ENCODE measurements around the gene CD209. TPM values are rescaled to one million over a fixed set of nuclear protein-coding genes. Genes with fewer than 3 reads are reported as not detected.

CD209 gene
- total and polyA plus RNA-seq, 4 donors, result 0.57 to 3.3 (median 1.8) TPM

DNA sequence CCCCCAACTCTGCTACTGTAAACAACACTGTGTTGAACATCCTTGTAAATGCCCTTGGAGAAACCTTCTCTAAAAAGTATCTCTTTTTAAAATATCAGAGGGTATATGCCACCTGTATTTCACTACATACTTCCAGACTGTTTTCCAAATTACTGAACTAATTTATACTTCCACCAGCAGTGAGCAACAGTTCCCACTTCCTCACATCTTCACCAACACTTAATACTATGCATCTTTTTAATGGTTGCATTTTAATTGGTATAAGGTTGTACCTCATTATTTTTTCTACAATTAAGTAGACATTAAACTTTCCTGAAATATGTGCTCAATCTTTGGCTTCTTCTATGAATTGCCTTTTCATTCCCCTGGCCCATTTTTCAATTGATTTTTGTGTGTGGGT is 37.5 kb upstream of the CD209 start:
- no peak overlapping the region for H3K27ac ChIP-seq (ENCODE audit: low read depth in 1 of 2, low read length in 1 of 2)
- no peaks in the 10 kb centered on the region for H3K36me3 ChIP-seq (ENCODE audit: control insufficient read depth in 4 of 4, insufficient read depth in 4 of 4, low read length in 4 of 4)
- no peak for DNase-seq
- peaks cover 0 to 2% (median 0%) of the 10 kb centered on the region in 4 donors for H3K9me3 ChIP-seq (ENCODE audit: control insufficient read depth in 4 of 4, insufficient read depth in 3 of 4, low read length in 3 of 4)
- ATAC-seq (ENCODE audit: insufficient read depth, low FRiP score), result no peak
- TF ChIP-seq, protein P1, sequence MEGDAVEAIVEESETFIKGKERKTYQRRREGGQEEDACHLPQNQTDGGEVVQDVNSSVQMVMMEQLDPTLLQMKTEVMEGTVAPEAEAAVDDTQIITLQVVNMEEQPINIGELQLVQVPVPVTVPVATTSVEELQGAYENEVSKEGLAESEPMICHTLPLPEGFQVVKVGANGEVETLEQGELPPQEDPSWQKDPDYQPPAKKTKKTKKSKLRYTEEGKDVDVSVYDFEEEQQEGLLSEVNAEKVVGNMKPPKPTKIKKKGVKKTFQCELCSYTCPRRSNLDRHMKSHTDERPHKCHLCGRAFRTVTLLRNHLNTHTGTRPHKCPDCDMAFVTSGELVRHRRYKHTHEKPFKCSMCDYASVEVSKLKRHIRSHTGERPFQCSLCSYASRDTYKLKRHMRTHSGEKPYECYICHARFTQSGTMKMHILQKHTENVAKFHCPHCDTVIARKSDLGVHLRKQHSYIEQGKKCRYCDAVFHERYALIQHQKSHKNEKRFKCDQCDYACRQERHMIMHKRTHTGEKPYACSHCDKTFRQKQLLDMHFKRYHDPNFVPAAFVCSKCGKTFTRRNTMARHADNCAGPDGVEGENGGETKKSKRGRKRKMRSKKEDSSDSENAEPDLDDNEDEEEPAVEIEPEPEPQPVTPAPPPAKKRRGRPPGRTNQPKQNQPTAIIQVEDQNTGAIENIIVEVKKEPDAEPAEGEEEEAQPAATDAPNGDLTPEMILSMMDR (IDR thresholded peaks at IDR 0.05; ENCODE audit: control extremely low read depth, extremely low read depth), result no peak
- H3K4me3 ChIP-seq, result no peak overlapping the region
- no peak overlapping the region for H3K9ac ChIP-seq (ENCODE audit: insufficient read depth in 1 of 2, low read length in 2 of 2)
- peaks cover 0 to 26% (median 24%) of the 10 kb centered on the region in 3 donors for H3K27me3 ChIP-seq (ENCODE audit: control insufficient read depth in 3 of 3, insufficient read depth in 3 of 3, low read length in 2 of 3)
- H3K4me1 ChIP-seq (ENCODE audit: control insufficient read depth in 5 of 5, insufficient read depth in 5 of 5, low read length in 5 of 5), result peaks cover 0 to 6% (median 0%) of the 10 kb centered on the region in 5 donors

DNA sequence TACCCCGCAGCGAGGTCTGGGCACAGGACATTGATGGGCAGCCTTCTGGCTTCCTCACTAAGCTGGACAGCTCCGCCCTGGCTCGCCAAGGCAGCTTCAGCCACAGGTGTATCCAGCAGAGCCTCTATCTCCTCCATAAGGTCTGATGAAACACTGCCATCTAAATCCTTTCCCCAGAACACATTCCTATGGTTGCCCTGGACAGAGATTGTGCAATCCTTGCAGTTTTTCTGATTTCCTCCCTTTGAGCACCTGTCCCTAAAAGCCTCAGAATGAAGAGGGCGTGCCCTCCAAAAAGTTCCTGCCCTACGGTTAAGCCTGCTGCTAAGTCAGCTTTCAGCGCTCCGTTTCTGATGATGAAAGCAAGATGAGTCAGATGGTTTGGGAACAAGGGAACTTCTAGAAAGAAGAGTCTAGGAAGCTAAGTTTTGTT is 36.7 kb upstream of the CD209 start:
- ATAC-seq (ENCODE audit: insufficient read depth, low FRiP score), result peak; percentile 70
- H3K27ac ChIP-seq (ENCODE audit: low read depth in 1 of 2, low read length in 1 of 2), result no peak overlapping the region
- H3K4me1 ChIP-seq (ENCODE audit: control insufficient read depth in 5 of 5, insufficient read depth in 5 of 5, low read length in 5 of 5), result peaks cover 0 to 4% (median 0%) of the 10 kb centered on the region in 5 donors
- H3K36me3 ChIP-seq (ENCODE audit: control insufficient read depth in 4 of 4, insufficient read depth in 4 of 4, low read length in 4 of 4), result no peaks in the 10 kb centered on the region
- no peak overlapping the region for H3K9ac ChIP-seq (ENCODE audit: insufficient read depth in 1 of 2, low read length in 2 of 2)
- H3K9me3 ChIP-seq (ENCODE audit: control insufficient read depth in 4 of 4, insufficient read depth in 3 of 4, low read length in 3 of 4), result peaks cover 0 to 2% (median 0%) of the 10 kb centered on the region in 4 donors
- no peak for DNase-seq
- TF ChIP-seq, protein P1 (IDR thresholded peaks at IDR 0.05; ENCODE audit: control extremely low read depth, extremely low read depth), result no peak
- peaks cover 0 to 19% (median 18%) of the 10 kb centered on the region in 3 donors for H3K27me3 ChIP-seq (ENCODE audit: control insufficient read depth in 3 of 3, insufficient read depth in 3 of 3, low read length in 2 of 3)
- H3K4me3 ChIP-seq, result no peak overlapping the region
- 18 to 23% methylated on average over 8 of the region's 8 CpGs for WGBS, 2 donors

DNA sequence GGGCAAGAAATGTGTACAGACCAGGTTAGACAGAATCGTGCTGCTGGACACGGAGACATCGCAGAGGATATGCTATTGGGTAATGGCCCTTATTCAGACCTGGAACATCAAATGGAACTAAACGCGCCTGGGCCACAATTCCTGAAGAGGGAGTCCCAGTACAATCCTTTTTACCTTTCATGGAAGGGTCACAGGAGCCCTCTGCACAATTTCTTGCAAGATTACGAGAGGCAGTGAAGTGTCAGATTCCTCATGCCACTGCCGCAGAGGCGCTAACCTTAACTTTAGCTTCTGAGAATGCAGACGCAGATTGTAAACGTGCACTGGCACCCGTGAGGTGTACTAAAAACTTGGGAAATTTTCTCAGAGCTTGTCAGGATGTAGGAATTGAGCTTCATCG is 33.8 kb upstream of the CD209 start:
- no peaks in the 10 kb centered on the region for H3K9me3 ChIP-seq (ENCODE audit: control insufficient read depth in 4 of 4, insufficient read depth in 3 of 4, low read length in 3 of 4)
- no peak for ATAC-seq (ENCODE audit: insufficient read depth, low FRiP score)
- 59 to 61% methylated on average over 12 of the region's 12 CpGs for WGBS, 2 donors
- no peaks in the 10 kb centered on the region for H3K36me3 ChIP-seq (ENCODE audit: control insufficient read depth in 4 of 4, insufficient read depth in 4 of 4, low read length in 4 of 4)
- no peaks in the 10 kb centered on the region for H3K4me1 ChIP-seq (ENCODE audit: control insufficient read depth in 5 of 5, insufficient read depth in 5 of 5, low read length in 5 of 5)
- DNase-seq, result peak in 1 of 3 donors; percentile 13
- H3K27ac ChIP-seq (ENCODE audit: low read depth in 1 of 2, low read length in 1 of 2), result no peak overlapping the region
- peaks cover 0 to 4% (median 2%) of the 10 kb centered on the region in 3 donors for H3K27me3 ChIP-seq (ENCODE audit: control insufficient read depth in 3 of 3, insufficient read depth in 3 of 3, low read length in 2 of 3)
- TF ChIP-seq, protein P1 (IDR thresholded peaks at IDR 0.05; ENCODE audit: control extremely low read depth, extremely low read depth), result no peak
- no peak overlapping the region for H3K4me3 ChIP-seq
- H3K9ac ChIP-seq (ENCODE audit: insufficient read depth in 1 of 2, low read length in 2 of 2), result no peak overlapping the region
